GM18505 (cell line): ENCODE results near the gene JPH3.

Source experiments
- ATAC-seq: cut with Tn5 transposase; IDR thresholded peaks from one replicate; pipeline ENCODE4 v1.9.1; 2021; ENCODE audit not compliant: unreplicated experiment
- POLR2A ChIP-seq: IDR thresholded peaks from 4 replicates; pipeline ENCODE4 v1.6.1; 2011; ENCODE audit warnings: borderline replicate concordance; ENCODE audit not compliant: insufficient read depth, insufficient read length; ENCODE audit errors: extremely low read depth

JPH3 gene

DNA sequence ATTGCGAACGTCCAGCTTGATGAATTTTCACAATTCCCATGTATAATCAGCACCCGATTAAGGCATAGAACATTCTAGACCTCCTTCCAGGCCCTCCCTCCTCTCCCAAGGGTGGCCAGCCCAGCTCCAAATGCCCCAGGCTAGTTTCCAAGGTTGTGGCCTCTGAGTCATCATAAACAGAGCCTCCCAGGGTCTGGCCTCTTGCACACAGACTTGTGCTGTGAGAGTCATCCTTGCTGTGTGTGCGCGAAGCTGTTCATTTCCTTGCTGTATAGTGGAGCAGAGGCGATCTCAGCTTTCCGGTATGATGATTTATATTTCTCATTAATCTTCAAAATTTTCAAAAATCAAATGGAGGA lies 20.5 kb upstream of the JPH3 start:
- TF ChIP-seq POLR2A = no peak
- no peak for ATAC-seq

DNA sequence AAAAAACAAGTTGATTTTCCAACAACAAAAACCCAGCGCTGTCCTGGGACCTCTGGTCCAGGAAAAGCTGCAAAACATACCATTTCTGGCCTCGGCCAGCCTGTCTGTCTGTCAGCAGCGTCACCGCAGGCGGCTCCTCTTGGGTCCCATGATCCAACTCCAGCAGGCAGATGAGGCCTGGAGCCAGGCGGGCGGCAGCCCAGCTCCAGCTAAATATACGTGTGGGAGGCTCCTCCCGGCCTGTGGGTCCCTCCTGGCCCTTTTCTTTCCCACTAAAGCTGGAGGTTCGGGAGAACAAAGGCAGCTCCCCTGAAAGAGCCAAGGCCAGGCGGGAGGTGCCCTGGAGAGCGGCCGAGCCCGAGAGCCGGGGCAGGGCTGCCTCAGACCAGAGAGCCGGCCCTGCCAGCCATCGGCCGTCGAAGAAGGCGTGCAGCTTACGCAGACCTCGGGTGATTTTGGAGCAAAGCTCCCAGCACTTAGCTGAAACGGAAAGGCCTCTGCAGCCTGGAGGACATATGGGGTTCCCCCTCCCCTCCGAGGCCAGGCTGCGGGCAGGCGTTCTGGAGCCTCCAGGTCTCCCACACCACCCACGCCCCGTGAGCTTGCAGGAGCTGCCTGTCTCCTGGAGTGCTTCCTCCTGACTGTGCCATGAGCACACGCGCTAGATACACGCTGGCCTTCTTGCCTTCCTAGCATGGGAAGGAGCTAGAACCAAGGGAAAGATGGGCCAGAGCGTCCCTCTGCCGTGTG lies 19.9 kb upstream of the JPH3 start:
- ATAC-seq = no peak
- no peak for TF ChIP-seq POLR2A

DNA sequence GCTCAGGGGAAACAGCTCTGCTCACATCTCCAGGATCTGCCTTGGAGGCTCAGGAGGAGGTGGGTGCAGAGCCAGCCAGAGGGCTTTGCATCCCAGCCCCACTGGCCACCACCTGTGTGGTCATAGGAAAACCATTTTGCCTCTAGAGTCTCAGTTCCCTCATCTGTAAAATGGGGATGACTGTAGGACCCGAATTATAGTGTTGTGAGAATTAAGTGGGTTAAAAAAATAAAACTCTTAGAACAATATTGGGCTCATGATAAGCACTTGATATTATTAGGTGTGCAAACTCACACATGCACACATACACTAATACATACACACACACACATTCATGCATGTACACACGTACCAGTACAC lies 19.4 kb upstream of the JPH3 start:
- no peak for TF ChIP-seq POLR2A
- ATAC-seq = no peak

DNA sequence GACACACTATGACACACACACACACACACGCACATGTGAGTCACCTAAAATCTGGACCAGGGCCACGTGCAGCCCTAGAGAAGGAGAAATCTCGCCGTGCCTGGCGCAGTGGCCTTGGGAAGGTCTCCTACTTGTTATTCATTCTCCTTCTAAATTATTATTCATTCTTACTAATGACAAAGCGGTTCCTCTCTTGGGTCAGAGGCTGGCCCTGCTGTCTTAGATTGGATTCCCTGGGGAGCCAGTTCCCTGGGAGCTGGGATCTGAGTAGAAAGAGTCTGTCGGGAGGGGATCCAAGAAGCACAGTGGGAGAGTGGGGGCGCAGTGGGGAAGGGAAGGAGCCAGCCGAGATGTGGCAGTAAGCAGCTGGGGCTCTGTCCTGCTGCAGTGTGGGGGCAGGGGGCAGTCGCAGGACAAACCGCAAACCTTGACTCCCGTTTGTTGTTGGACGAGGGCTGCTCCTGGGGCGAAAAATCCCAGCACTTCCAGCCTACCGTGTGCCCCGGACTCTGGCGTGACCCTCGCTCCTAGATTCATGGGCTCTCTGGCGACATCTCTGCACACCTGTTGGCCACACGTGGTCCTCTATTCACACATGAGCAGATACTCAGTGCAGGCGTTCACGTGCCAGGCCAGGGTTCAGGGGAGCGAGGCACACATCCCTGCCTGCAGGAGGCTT lies 18.7 kb upstream of the JPH3 start:
- no peak for ATAC-seq
- TF ChIP-seq POLR2A = no peak

DNA sequence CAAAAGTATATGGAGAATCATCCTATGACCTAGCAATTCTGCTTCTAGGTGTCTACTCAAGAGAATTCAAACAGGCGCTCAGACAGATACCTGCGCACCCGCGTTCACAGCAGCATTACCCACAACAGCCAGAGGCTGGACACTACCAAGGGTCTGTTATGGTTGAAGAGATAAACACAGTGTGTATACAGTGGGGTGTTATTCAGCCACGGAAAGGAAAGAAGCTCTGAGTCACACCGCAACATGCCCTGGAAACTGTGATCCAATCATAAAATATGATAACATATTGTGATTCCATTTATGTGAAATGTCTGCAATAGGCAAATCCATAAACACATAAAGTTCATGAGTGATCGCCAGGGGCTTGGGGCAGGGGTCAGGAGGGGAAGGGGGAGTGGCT lies 18.0 kb upstream of the JPH3 start:
- no peak for TF ChIP-seq POLR2A
- no peak for ATAC-seq

DNA sequence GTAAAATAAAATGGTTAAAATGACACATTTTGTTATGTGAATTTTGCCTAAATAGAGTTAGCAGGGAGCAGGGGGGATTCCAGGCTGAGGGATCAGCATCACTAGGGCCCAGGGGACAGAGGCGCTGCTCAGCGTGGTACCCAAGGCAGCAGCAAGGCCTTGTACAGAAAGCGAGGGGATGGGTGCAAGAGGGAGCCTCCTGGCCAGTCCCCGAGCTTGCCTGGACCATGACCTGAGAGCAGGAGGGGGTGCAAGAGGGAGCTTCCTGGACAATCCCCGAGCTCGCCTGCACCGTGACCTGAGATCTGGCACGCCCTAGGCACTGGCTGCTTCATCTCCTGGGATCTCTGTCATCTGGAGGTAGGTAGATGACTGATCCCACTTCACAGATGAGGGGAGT lies 17.3 kb upstream of the JPH3 start:
- no peak for TF ChIP-seq POLR2A
- no peak for ATAC-seq

DNA sequence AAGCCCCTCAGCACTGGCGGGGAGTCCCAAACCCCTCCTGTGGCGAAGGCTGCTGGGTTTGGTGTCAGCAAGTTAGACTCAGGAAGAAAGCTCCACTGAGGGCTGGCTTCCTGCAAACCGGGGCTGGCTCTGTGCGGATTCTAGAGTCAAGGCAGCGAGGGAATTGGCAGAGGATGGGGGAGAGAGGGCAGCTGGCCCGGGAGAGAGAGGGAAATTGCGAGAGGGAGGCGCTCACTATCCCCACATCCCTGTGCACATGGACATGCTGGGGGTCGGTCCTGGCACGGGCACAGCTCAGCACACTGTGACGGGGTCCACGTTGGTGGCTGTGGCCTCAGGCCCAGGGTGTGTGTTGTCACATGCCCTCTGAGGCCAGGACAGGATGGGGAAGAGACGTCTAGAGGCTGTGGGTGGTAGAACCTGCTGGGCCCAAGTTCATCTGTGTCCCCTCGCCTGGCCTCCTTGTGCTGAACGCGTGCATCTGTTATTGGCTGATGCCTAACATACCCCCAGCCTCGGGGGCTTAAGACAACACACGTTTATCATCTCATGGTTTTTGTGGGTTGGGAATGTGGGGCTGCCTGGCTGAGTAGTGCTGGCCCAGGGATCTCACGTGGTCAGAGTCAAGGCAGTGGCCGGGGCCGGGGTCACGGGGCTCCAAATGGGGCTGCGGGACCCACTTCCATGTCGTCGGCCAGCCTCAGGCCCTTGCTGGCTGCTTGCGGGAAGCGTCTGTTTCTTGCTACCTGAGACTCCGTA lies 16.7 kb upstream of the JPH3 start:
- no peak for TF ChIP-seq POLR2A
- no peak for ATAC-seq

DNA sequence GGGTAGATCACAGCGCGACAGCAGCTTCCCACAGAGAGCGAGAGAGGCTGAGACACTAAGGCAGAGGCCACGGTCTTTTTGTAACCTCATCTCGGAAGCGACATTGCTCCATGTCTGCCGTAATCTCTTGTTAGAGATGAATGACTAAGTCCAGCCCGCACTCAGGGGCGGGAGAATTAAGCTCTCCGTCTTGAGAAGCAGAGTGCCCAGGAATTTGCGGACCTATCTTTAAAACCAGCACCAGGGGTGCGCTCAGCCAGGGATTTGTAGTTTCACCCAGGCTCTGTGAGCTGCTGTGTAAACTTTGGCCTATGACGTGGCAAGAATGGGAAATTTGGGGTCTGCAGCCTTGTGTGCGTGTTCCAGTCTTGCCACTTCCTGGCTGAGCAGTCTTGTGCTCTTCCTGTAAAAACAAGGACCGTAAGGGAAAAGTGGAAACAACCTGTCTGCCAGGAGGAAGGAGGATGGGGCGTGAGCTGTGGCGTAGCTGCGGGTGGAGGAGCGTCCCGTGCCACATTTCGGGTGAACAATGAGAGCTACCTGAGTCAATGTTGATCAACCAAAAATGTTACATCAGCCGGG lies 16.0 kb upstream of the JPH3 start:
- no peak for ATAC-seq
- no peak for TF ChIP-seq POLR2A

DNA sequence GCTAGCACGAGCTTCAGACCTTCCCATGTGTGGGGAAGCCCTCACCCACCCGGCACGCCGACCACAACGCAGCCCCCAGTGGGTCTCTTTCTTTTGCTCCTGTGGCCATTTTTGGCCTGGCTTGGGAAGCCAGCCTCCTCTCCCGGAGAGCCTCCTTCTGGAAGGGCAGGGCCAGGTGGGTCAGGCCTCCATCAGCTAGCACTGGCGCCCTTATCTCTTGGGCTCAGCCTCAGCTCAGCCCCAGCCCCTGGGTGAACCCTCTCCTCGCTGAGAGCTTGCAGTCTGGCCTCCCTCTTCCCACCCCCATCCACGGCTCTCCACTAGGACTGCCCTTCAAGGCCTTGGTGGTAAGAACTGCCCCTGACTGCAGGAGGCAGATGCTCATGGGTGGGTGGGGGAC lies 14.7 kb upstream of the JPH3 start:
- no peak for TF ChIP-seq POLR2A
- no peak for ATAC-seq

DNA sequence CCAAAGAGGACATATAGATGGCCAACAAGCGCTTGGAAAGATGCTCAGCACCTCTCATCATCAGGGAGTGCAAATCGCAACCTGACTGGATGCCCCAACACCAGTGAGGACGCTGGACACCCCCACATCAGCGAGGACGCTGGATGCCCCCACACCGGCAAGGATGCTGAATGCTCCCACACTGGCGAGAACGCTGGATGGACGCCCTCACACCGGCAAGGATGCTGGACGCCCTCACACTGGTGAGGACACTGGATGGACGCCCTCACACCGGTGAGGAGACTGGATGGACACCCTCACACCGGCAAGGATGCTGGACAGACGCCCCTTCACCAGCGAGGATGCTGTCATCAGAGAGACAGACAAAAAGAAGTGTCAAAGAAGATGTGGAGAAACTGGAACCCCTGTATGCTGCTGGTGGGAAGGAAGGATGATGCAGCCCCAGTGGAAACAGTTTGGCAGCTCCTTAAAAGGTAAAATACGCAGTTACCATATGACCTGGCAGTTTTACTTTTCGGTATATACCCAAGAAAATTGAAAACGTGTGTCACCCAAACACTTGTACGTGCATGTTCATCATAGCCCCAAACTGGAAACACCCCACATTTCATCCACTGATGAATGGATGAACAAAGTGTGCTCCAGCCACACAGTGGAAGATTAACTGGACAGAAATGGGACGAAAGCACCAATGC lies 10.1 kb upstream of the JPH3 start:
- no peak for TF ChIP-seq POLR2A
- no peak for ATAC-seq

DNA sequence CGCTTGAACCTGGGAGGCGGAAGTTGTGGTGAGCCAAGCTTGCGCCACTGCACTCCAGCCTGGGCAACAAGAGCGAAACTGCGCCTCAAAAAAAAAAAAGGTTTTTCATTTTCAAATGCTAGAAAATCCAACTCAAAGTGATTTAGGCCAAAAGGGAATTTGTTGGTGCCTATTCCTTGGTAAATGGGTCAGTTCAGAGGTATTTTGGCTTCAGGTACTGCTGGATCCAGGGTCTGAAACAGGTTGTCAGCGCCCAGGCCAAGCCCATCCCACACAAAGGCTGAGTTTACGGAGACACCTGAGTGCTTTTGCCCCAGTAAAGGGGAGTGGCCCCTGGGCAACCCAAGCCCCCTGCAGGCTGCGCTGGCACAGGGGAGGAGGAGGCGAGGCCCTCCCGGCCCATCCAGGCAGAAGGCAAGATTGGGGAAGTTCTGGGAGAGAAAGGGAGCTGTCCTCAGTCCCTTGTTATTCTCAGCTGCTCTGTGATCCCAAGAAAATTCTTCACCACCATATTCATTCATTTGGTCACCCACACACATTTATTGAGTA lies 8.5 kb upstream of the JPH3 start:
- no peak for TF ChIP-seq POLR2A
- ATAC-seq = no peak

DNA sequence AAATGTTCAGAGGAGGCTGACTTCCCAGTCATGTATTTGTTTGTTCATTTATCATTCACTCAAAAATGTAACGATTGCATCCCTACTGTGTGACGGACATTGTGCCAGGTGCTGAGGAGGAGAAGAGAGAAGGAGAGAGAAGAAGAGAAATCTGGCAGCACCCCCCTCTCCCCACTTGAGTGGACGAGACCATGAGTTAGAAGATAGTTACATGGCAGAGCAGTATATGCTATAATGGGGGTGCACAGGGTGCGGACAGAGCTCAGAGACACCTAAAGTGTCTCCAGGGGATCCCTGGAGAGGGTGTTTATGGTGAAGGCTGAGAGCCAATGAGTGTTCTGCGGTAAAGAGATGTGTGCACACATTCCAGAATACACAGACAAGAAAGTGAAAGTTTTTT lies 6.6 kb upstream of the JPH3 start:
- ATAC-seq = no peak

DNA sequence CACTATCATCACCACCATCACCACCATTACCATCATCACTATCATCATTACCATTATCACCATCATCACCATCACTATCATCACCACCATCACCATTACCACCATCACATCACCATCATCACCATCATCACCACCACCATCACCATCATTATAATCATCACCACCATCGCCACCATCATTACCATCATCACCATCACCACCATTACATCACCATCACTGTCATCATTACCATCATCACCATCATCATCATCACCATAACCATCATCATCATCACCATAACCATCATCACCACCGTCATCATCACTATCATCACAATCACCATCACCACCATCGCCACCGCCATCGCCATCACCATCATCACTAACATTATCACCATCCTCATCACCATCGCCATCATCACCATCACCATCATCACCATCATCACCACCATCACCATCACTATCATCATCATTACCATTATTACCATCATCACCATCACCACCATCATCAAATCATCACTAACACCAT lies 4.9 kb upstream of the JPH3 start:
- no peak for ATAC-seq
- TF ChIP-seq POLR2A = no peak

More for the DNA sequence above, 6.6 kb upstream of the JPH3 start:
- TF ChIP-seq POLR2A = no peak
